GM12873 (cell line): ENCODE results near the gene PJA2.

Experiments used
- CTCF ChIP-seq: IDR thresholded peaks from 2 replicates; pipeline ENCODE4 v1.5.1; 2012; ENCODE audit warnings: low read depth, mild to moderate bottlenecking, moderate library complexity, low read length, control low read depth; ENCODE audit not compliant: insufficient read depth; ENCODE audit errors: missing control alignments

Gene PJA2

DNA sequence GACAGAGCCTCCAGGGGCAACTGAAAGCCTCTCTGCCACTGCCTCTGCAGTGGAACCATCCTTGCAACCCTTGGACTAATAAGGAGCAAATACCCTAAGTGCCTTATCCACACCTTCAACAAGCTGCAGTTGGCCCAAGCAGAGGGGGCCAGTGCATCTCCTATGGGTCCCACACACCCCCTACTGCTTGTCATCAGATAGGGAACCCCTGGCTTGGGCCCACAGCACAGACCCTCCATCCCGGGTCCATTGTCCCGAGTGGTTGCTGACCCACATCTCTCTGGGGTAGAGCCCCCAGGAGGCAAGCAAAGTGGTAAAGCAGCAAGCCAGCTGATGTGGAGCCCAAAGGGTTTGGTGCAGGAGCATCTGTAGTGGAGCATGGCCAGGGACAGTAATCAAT lies 119.5 kb downstream of the PJA2 start:
- TF ChIP-seq CTCF, result no peak
